H1 (cell line): Measurements from ENCODE around the gene DDX59.

ENCODE experiments used
- CBX5 ChIP-seq: fragments of 300-800, 300-1000 bp; sonication (generic); IDR thresholded peaks from 2 replicates; pipeline ENCODE4 v1.7.1; 2016; ENCODE audit warnings: antibody characterized with exemption, low read length, low read depth
- CHD2 ChIP-seq: IDR thresholded peaks from 2 replicates; pipeline ENCODE4 v1.6.1; 2012; ENCODE audit warnings: low read length, improper control_type of control experiment
- FOSL1 ChIP-seq: IDR thresholded peaks from 2 replicates; pipeline ENCODE4 v1.6.1; 2011; ENCODE audit warnings: mild to moderate bottlenecking, low read depth, low read length, moderate library complexity; ENCODE audit not compliant: insufficient read depth
- KDM5A ChIP-seq: fragments of 200-600 bp; IDR thresholded peaks from 2 replicates; pipeline ENCODE4 v1.7.1; 2012; ENCODE audit warnings: mild to moderate bottlenecking, low read length, inconsistent platforms, mixed read lengths
- POU5F1 ChIP-seq: IDR thresholded peaks from 2 replicates; pipeline ENCODE4 v1.6.1; 2011; ENCODE audit warnings: low read depth, mild to moderate bottlenecking, low read length, moderate library complexity
- RAD21 ChIP-seq, 2 experiments: IDR thresholded peaks in 1 of 2; conservative IDR thresholded peaks in 1 of 2; 2 replicates each; pipeline ENCODE4 v1.6.1; 2011; ENCODE audit warnings: low read depth in 2 of 2, low read length in 2 of 2, improper control_type of control experiment in 1 of 2, inconsistent platforms in 1 of 2, mild to moderate bottlenecking in 1 of 2, moderate library complexity in 1 of 2
- TCF12 ChIP-seq: IDR thresholded peaks from 2 replicates; pipeline ENCODE4 v1.6.1; 2011; ENCODE audit warnings: low read depth, mild to moderate bottlenecking, low read length
- USF2 ChIP-seq: IDR thresholded peaks from 2 replicates; pipeline ENCODE4 v1.6.1; 2011; ENCODE audit warnings: low read length, improper control_type of control experiment
- TF ChIP-seq, protein P1 (sequence below), 3 experiments: IDR thresholded peaks; 1 replicate in 2 of 3; 2 replicates in 1 of 3; pipeline versions ENCODE4 v1.5.1 to v1.6.1; 2011; ENCODE audit warnings: low read length in 3 of 3, mild to moderate bottlenecking in 3 of 3, inconsistent platforms in 2 of 3, low read depth in 1 of 3, moderate library complexity in 1 of 3; ENCODE audit not compliant: insufficient read depth in 1 of 3; ENCODE audit errors: control extremely low read depth in 1 of 3
- TF ChIP-seq, protein P2 (sequence below): IDR thresholded peaks from 2 replicates; pipeline ENCODE4 v1.6.1; 2012; ENCODE audit warnings: inconsistent platforms
- TF ChIP-seq, protein P3 (sequence below): IDR thresholded peaks from 2 replicates; pipeline ENCODE4 v1.6.1; 2012; ENCODE audit warnings: low read length, inconsistent platforms

- TF ChIP-seq, protein P1, sequence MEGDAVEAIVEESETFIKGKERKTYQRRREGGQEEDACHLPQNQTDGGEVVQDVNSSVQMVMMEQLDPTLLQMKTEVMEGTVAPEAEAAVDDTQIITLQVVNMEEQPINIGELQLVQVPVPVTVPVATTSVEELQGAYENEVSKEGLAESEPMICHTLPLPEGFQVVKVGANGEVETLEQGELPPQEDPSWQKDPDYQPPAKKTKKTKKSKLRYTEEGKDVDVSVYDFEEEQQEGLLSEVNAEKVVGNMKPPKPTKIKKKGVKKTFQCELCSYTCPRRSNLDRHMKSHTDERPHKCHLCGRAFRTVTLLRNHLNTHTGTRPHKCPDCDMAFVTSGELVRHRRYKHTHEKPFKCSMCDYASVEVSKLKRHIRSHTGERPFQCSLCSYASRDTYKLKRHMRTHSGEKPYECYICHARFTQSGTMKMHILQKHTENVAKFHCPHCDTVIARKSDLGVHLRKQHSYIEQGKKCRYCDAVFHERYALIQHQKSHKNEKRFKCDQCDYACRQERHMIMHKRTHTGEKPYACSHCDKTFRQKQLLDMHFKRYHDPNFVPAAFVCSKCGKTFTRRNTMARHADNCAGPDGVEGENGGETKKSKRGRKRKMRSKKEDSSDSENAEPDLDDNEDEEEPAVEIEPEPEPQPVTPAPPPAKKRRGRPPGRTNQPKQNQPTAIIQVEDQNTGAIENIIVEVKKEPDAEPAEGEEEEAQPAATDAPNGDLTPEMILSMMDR (IDR thresholded peaks at IDR 0.05; ENCODE audit: control extremely low read depth in 1 of 3, insufficient read depth in 1 of 3, low read depth in 1 of 3, low read length in 3 of 3) = no peak
- TF ChIP-seq KDM5A = no peak
- no peak for TF ChIP-seq CHD2
- no peak for TF ChIP-seq CBX5
- no peak for TF ChIP-seq USF2
- TF ChIP-seq TCF12 = no peak
- TF ChIP-seq, protein P2, sequence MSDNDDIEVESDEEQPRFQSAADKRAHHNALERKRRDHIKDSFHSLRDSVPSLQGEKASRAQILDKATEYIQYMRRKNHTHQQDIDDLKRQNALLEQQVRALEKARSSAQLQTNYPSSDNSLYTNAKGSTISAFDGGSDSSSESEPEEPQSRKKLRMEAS = no peak
- TF ChIP-seq, protein P3, sequence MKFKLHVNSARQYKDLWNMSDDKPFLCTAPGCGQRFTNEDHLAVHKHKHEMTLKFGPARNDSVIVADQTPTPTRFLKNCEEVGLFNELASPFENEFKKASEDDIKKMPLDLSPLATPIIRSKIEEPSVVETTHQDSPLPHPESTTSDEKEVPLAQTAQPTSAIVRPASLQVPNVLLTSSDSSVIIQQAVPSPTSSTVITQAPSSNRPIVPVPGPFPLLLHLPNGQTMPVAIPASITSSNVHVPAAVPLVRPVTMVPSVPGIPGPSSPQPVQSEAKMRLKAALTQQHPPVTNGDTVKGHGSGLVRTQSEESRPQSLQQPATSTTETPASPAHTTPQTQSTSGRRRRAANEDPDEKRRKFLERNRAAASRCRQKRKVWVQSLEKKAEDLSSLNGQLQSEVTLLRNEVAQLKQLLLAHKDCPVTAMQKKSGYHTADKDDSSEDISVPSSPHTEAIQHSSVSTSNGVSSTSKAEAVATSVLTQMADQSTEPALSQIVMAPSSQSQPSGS = no peak
- no peak for TF ChIP-seq RAD21 (IDR thresholded peaks at IDR 0.05 in 1 of 2, conservative IDR thresholded peaks at IDR 0.05 in 1 of 2; ENCODE audit: low read depth in 2 of 2, low read length in 2 of 2)
- no peak for TF ChIP-seq POU5F1
- TF ChIP-seq FOSL1 = no peak
These were observed 42.0 kb downstream of the DDX59 start for GRCh38 chr1:200627575-200628222.
